Neuron (in vitro differentiated cells): ENCODE measurements around the gene KATNAL2.
"Not testable (repeated sequence)": the region's sequence is repeated elsewhere in the genome, so short reads cannot be mapped to it uniquely, and the experiment has no call there.

Source experiments
- H2AFZ ChIP-seq: one replicate; pipeline ENCODE4 v1.6.1; 2013; ENCODE audit warnings: low read depth, mild to moderate bottlenecking, inconsistent platforms, low read length, moderate library complexity
- H3K27me3 ChIP-seq: one replicate; pipeline ENCODE4 v1.6.1; 2013; ENCODE audit warnings: low read length; ENCODE audit not compliant: insufficient read depth
- H3K36me3 ChIP-seq: one replicate; pipeline ENCODE4 v1.6.1; 2013; ENCODE audit warnings: low read length; ENCODE audit not compliant: insufficient read depth
- H3K4me1 ChIP-seq: one replicate; pipeline ENCODE4 v1.6.1; 2013; ENCODE audit warnings: low read length; ENCODE audit not compliant: insufficient read depth
- H3K4me3 ChIP-seq: 2 replicates; pipeline ENCODE4 v1.5.1; 2013; ENCODE audit warnings: mild to moderate bottlenecking, low read length, moderate library complexity
- H3K9me3 ChIP-seq: one replicate; pipeline ENCODE4 v1.6.1; 2013; ENCODE audit warnings: low read length

KATNAL2 gene

GRCh38 chr18:46953195-46953594, 35.8 kb downstream of the KATNAL2 start:
- H3K4me3 ChIP-seq, result no peak overlapping the region
- H3K4me1 ChIP-seq, result no peaks in the 10 kb centered on the region
- H3K36me3 ChIP-seq, result no peaks in the 10 kb centered on the region
- H3K9me3 ChIP-seq, result no peaks in the 10 kb centered on the region
- H2AFZ ChIP-seq, result no peak overlapping the region
- no peaks in the 10 kb centered on the region for H3K27me3 ChIP-seq

DNA sequence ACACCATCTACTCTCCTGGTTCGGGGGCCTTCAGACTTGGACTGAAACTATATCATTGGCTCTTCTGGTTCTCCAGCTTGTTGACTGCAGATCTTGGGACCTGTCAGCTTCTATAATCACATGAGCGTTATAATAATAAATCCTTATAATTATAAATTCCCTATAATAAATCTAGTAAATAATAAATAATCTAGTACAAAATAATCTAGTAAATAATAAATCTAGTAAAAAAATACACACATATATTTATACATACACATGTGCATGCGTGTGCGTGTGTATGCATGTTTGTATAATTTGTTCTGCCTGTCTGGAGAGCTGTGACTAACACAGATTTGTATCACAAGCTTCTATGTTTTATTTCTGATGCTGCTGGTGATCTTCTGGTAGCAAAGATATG, 40.8 kb downstream of the KATNAL2 start:
- Histone ChIP-seq H3K4me1 (no peaks in the 10 kb centered on the region), H3K4me3 (no peak overlapping the region), H2AFZ (no peak overlapping the region), H3K9me3 (no peaks in the 10 kb centered on the region), H3K27me3 (no peaks in the 10 kb centered on the region), H3K36me3 (no peaks in the 10 kb centered on the region)

DNA sequence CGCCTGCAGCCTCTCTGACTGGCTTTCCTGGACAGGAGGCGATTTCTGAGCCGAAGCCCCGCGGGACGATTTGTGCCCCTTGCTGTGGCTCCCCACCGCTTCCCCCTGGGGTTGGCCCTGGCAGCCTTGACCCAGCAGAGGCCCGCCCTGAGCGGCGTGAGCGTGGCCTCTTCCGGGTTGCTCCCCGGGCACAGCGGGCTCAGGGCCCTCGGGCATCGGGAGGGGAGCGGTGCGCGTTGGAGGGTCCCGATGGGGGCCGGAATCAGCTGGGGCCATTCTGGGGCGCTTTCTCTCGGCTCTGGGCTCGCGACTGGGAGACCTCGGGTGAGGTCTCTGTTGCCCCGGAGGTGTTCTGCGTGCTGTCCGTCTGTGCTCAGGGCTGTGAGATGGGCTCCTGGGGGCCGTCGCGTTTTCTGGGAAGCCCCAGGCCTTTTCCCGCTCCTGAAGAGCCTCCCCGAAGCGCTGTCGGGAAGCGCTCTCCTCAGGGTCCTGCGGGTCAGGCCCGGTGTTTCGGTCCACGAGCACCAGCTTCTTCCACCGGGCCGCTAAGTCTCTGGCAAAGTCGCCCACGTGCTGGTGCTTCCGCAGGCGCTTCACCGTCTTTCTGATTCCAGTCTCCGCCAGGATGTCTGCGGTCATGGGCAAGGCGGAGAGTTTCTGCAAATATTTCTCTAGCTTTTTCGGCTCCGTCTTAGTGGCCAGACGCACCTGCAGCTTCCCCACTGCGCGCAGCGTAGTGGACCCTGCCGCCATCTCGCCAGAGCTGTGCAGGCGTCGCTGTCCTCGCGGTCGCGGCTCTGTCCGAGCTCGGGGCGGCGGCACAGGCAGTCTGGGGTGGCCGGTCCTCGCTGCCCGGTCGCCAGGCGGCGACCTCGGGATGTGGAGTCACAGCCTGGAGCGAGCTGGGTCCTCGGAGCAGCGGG, 46.5 kb downstream of the KATNAL2 start:
- H3K9me3 ChIP-seq, H2AFZ ChIP-seq, H3K36me3 ChIP-seq, H3K4me1 ChIP-seq, H3K27me3 ChIP-seq, H3K4me3 ChIP-seq: not testable (repeated sequence)

DNA sequence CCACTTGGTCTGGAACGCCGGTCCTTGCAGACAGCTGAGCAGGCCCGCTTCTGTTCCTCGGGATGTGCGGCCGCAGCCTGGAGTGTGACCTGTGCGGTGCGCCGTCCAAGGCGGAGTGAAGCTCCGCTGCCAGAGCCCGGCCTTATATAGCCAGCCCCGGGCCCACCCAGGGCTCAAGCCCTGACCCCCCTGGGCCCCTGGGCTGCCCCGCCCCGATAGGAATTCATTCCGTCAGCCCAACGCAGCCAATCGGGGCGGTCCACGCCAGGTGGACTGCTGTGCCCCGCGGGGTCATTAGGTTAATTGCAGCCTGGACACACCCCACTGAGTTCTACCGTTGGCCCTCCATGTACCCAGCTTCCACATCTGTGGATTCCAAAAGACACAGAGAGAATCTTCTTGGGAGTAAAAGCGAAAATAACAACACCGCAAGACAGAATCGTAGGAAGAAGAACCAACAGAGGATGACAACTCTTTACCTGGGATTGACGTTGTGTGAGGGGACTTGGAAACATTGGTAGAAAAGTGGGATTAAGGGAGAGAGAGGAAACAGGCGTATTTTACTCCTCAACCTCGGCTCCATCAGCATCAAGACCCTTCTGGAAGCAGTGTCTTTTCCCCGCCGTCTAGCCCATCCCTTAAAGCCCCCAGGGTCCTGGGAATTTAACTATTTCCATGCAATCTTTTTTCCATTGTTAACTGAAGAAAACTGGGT, 47.3 kb downstream of the KATNAL2 start:
- H2AFZ ChIP-seq, H3K4me3 ChIP-seq, H3K27me3 ChIP-seq, H3K9me3 ChIP-seq, H3K36me3 ChIP-seq, H3K4me1 ChIP-seq: not testable (repeated sequence)

DNA sequence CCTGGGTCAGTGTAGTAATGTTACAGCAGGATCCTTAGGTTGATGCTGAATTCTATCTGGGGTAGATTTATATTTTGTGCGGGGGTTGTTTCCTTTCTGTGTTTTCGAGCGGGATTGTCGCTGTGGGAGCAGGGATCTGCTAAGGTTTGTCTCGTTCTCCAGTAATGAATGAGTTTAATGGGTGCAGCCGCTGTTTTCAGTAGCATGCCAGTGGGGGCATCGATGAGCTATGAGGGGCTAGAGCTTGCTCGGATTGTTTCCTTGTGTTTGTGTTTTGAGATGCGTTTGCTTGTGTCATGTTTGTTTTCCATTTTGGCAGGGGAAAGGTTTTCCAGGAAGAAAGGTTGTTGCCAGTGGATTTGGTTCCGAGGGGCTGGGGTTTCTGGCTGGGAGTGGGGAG, 48.9 kb downstream of the KATNAL2 start:
- H3K4me3 ChIP-seq, H3K27me3 ChIP-seq, H3K4me1 ChIP-seq, H3K36me3 ChIP-seq, H2AFZ ChIP-seq, H3K9me3 ChIP-seq: not testable (repeated sequence)

DNA sequence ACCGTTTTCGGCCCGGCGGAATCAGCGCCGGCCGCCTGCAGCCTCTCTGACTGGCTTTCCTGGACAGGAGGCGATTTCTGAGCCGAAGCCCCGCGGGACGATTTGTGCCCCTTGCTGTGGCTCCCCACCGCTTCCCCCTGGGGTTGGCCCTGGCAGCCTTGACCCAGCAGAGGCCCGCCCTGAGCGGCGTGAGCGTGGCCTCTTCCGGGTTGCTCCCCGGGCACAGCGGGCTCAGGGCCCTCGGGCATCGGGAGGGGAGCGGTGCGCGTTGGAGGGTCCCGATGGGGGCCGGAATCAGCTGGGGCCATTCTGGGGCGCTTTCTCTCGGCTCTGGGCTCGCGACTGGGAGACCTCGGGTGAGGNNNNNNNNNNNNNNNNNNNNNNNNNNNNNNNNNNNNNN, 52.1 kb downstream of the KATNAL2 start:
- H3K27me3 ChIP-seq, H2AFZ ChIP-seq, H3K36me3 ChIP-seq, H3K4me3 ChIP-seq, H3K9me3 ChIP-seq, H3K4me1 ChIP-seq: not testable (repeated sequence)

GRCh38 chr18:47019870-47020269, 102.5 kb downstream of the KATNAL2 start:
- not testable (repeated sequence) for H3K36me3 ChIP-seq, H3K4me3 ChIP-seq, H3K9me3 ChIP-seq, H3K4me1 ChIP-seq, H2AFZ ChIP-seq, H3K27me3 ChIP-seq

GRCh38 chr18:47020757-47021156, 103.4 kb downstream of the KATNAL2 start:
- H3K4me1 ChIP-seq, H2AFZ ChIP-seq, H3K4me3 ChIP-seq, H3K27me3 ChIP-seq, H3K36me3 ChIP-seq, H3K9me3 ChIP-seq: not testable (repeated sequence)

GRCh38 chr18:47022821-47023220, 105.4 kb downstream of the KATNAL2 start:
- not testable (repeated sequence) for H3K36me3 ChIP-seq, H3K9me3 ChIP-seq, H2AFZ ChIP-seq, H3K27me3 ChIP-seq, H3K4me1 ChIP-seq, H3K4me3 ChIP-seq

- H3K4me1 ChIP-seq, H2AFZ ChIP-seq, H3K27me3 ChIP-seq, H3K4me3 ChIP-seq, H3K9me3 ChIP-seq, H3K36me3 ChIP-seq: not testable (repeated sequence)
Observed at GRCh38 chr18:47023769-47024465, 106.5 kb downstream of the KATNAL2 start.

DNA sequence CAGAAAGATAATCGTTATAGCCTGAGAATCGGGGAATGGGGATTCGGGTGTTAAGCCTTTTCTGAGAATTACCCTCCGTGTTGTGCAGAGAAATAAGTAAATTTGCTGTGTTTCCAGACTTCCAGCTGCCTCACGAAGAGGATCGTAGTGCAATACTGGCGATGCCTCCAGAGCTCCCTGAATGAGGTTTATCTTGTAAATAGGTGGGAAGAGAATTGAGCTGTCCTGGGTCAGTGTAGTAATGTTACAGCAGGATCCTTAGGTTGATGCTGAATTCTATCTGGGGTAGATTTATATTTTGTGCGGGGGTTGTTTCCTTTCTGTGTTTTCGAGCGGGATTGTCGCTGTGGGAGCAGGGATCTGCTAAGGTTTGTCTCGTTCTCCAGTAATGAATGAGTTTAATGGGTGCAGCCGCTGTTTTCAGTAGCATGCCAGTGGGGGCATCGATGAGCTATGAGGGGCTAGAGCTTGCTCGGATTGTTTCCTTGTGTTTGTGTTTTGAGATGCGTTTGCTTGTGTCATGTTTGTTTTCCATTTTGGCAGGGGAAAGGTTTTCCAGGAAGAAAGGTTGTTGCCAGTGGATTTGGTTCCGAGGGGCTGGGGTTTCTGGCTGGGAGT, 108.3 kb downstream of the KATNAL2 start:
- not testable (repeated sequence) for H3K4me3 ChIP-seq, H3K9me3 ChIP-seq, H2AFZ ChIP-seq, H3K36me3 ChIP-seq, H3K27me3 ChIP-seq, H3K4me1 ChIP-seq

DNA sequence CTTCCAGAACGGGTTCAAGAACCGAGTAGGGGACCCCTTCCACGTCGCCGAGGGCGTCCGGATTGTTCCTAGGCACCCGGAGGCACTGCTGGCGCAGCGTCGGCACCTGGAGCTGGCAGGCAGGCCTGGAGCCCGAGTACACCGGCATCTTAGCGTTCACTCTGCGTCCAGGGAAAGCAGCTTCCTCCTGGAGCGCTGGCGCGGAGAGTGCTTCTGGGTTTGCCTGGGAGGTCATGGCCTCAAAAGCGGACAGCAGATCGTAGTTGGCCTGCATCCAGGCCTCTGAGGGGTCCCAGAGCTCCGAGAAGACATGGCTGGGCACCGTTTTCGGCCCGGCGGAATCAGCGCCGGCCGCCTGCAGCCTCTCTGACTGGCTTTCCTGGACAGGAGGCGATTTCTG, 111.3 kb downstream of the KATNAL2 start:
- H3K9me3 ChIP-seq, H3K36me3 ChIP-seq, H3K4me3 ChIP-seq, H2AFZ ChIP-seq, H3K27me3 ChIP-seq, H3K4me1 ChIP-seq: not testable (repeated sequence)

DNA sequence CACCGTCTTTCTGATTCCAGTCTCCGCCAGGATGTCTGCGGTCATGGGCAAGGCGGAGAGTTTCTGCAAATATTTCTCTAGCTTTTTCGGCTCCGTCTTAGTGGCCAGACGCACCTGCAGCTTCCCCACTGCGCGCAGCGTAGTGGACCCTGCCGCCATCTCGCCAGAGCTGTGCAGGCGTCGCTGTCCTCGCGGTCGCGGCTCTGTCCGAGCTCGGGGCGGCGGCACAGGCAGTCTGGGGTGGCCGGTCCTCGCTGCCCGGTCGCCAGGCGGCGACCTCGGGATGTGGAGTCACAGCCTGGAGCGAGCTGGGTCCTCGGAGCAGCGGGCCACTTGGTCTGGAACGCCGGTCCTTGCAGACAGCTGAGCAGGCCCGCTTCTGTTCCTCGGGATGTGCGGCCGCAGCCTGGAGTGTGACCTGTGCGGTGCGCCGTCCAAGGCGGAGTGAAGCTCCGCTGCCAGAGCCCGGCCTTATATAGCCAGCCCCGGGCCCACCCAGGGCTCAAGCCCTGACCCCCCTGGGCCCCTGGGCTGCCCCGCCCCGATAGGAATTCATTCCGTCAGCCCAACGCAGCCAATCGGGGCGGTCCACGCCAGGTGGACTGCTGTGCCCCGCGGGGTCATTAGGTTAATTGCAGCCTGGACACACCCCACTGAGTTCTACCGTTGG, 112.4 kb downstream of the KATNAL2 start:
- H3K36me3 ChIP-seq, H3K4me1 ChIP-seq, H3K4me3 ChIP-seq: not testable (repeated sequence)

More for the DNA sequence above, 112.4 kb downstream of the KATNAL2 start:
- not testable (repeated sequence) for H3K9me3 ChIP-seq, H3K27me3 ChIP-seq, H2AFZ ChIP-seq
